Jurkat, Clone E6-1 (cell line): Measurements from ENCODE around the gene CBFA2T3.
A peak's percentile ranks its signal among the peaks of the same experiment; 100 is the strongest.

Source experiments
- DNase-seq: peaks from one replicate; pipeline ENCODE4 v3.0.0-alpha.2; 2011; ENCODE audit warnings: low read depth, low spot score
- H3K4me3 ChIP-seq: 2 replicates; pipeline ENCODE4 v1.5.1; 2011; ENCODE audit warnings: mild to moderate bottlenecking, low read length, control low read depth, moderate library complexity

The CBFA2T3 gene

GRCh38 chr16:88931936-88932335, 45.1 kb downstream of the CBFA2T3 start:
- no peak overlapping the region for H3K4me3 ChIP-seq
- no peak for DNase-seq

- no peak overlapping the region for H3K4me3 ChIP-seq
- DNase-seq, result no peak
These were observed 45.6 kb downstream of the CBFA2T3 start for GRCh38 chr16:88931373-88931900.

DNA sequence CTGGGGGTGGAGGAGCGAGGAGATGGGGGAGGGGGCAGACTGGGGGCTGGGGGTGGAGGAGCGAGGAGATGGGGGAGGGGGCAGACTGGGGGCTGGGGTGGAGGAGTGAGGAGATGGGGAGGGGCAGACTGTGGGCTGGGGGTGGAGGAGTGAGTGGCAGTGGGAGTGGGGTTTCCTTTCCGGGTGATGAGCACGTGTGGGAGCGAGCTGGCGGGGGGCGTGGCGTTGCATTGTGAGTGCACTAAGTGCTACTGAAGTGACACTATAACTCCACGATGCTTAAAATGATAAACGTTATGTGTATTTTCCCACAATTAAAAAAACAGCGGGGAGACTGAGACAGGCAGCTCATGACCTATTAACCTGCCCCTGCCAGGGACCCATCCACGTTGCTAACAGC, 46.3 kb downstream of the CBFA2T3 start:
- no peak overlapping the region for H3K4me3 ChIP-seq

GRCh38 chr16:88929091-88929445, 47.9 kb downstream of the CBFA2T3 start:
- no peak for DNase-seq
- H3K4me3 ChIP-seq, result no peak overlapping the region

More for the DNA sequence above, 46.3 kb downstream of the CBFA2T3 start:
- DNase-seq, result no peak

GRCh38 chr16:88928405-88929090, 48.5 kb downstream of the CBFA2T3 start:
- H3K4me3 ChIP-seq, result no peak overlapping the region
- DNase-seq, result no peak

DNA sequence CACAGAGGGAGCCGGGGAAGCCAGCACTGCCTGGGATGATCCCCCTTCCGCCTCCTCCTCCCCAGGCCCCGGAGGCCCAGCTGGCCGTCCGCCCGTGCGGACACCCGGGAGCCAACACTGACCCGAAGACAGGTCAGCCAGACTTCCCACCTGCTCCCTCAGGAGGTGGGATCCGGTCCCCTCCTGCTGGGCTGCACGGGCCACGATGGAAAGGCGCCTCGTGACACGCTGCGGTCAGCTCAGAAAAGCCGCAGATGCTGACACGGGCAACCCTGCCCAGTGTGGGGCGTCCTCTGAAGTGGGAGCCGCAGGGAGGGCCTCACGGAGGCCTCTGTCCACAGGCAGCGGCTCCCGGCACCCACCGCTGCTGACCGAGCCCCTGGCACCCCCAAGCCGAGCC, 49.3 kb downstream of the CBFA2T3 start:
- DNase-seq, result no peak
- no peak overlapping the region for H3K4me3 ChIP-seq

DNA sequence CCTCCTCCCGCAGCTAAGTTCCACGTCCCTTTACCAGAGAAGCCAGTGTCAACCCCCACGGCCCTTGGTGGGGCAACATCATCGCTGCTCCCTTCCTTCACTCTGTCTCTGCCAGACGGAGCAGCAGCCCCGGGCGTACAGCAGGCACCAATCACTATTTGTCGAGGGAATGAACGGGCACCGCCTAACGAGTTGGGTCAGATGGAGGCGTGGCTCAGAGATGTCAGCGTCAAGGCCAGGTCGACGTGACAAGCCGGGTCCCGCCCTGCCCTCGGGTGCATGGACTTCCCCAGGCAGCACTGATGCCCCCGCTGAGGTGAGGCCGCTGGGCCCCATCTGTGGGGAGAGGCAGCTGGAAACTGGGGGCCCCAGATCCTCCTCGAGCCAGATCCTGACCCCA, 50.0 kb downstream of the CBFA2T3 start:
- no peak overlapping the region for H3K4me3 ChIP-seq
- no peak for DNase-seq

DNA sequence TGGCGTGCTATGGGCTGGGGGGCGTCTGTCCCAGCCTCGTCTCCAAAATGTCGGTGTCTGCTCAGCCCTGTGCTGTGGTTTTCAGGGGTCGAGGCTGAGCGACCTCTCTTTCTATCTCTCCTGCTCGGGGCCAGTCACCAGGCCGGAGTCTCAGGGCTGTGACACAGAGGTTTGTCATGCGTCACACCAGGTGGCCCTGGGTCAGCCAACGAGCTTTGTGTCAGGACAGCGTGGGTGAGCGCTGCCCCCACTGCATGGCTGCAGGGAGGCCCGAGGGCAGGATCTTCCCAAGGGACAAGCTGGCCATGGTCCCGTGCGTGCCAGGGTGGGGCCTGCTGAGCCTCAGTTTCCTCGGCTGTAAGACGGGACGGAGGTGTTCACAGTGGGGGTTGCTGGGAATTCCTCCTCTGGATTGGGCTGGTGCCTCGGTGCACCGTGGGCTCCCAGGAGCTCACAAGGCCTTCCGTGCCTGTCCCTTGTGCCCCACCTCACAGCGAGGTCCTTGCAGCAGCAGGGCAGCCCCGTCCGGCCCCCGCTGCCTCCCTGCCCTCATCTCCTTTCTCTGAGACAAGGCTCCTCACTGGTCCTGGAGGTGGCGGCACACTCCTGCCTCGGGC, 50.5 kb downstream of the CBFA2T3 start:
- no peak overlapping the region for H3K4me3 ChIP-seq

GRCh38 chr16:88925540-88925887, 51.5 kb downstream of the CBFA2T3 start:
- H3K4me3 ChIP-seq, result no peak overlapping the region
- DNase-seq, result no peak

More for the DNA sequence above, 50.5 kb downstream of the CBFA2T3 start:
- no peak for DNase-seq

DNA sequence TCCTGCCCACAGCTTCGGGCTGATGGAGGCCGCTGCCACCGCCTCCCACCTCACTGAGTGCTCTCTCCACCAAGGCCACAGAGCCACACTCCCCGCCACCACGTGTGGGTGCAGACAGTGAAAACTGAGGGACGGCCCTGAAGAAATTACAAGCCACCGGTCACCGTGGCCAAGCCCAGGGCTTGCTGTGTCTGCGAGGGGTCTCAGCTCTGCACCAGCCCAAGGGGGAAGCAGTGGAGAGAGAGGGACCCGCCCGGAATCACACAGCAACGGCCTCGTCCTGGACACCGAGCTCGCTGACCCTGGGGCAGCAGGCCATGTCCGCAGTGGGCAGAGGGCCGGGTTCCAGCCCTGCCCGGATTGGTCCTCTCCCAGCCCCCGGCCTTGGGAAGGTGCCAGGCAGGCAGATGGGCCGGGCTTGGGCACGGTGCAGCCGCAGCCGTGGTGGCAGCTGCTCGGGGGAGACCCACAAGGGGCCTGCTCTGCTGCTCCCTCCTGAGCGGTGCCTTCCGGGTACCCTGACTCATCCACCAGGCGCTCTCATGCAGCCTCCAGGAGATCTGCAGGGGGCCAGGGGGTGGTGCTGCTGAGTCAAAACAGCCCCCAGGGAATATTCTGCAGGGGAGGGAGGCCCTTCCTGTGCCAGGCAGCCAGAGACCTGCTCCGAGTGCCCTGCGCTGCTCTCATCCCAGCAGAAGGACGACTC, 52.0 kb downstream of the CBFA2T3 start:
- DNase-seq, result no peak
- H3K4me3 ChIP-seq, result no peak overlapping the region

- DNase-seq, result no peak
- H3K4me3 ChIP-seq, result no peak overlapping the region
These were observed 52.8 kb downstream of the CBFA2T3 start for GRCh38 chr16:88923926-88924833.

- no peak for DNase-seq
- no peak overlapping the region for H3K4me3 ChIP-seq
These were observed 53.6 kb downstream of the CBFA2T3 start for GRCh38 chr16:88923450-88923849.

GRCh38 chr16:88922826-88923410, 54.1 kb downstream of the CBFA2T3 start:
- no peak overlapping the region for H3K4me3 ChIP-seq
- no peak for DNase-seq

DNA sequence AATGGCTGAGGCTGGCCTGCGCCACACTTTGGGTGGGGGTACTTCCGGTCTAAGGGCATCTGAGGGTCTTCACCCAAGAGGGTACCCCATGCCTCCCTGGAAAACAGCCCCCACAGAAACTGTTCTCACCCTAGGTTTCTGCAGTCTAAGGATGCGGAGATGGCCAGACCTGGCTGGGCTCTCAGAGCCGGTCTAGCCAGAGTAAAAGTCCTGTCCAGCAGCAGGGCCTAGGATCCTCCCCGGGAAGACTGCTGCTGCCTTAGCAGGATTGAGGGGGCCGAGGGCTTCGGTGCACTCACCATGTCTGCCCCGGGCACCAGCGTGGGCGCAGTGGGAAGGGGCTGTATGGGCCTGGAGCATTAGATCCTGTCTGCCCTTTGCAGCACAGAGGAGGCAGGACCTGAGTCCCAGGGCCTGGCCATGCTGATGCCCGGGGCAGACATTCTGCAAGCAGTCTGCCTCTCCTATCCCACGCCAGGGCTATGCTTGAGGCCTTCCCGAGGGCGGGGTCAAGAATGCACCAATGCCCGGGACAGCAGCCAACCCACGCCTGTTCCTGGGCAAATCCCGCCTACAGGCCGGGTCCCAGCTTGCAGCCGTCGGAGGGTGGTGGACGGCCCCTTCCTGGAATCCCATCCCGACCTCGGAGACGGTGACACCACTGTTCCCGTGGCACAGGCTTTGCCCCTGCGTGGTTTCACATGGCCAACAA, 54.7 kb downstream of the CBFA2T3 start:
- H3K4me3 ChIP-seq, result no peak overlapping the region
- no peak for DNase-seq

DNA sequence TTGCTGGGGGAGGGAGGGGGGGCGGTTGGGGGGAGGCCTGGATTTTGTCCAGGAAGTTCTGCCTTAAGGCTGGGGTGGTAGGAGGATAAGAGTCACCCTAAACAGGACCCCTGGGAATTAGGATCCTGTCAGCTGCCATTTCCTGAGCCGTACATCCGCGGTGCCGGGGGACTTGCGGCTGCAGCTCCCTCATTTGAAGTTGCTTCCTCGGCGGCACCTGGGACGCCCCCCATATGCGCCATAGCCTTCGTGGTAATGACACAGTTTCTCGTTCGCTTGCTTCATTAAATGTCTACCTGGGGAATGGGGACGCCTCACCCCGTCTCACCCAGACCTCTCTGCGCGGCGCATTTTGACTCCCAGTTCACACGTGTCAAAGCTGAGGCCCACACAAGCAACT, 55.4 kb downstream of the CBFA2T3 start:
- no peak overlapping the region for H3K4me3 ChIP-seq
- peak; percentile 48 for DNase-seq

DNA sequence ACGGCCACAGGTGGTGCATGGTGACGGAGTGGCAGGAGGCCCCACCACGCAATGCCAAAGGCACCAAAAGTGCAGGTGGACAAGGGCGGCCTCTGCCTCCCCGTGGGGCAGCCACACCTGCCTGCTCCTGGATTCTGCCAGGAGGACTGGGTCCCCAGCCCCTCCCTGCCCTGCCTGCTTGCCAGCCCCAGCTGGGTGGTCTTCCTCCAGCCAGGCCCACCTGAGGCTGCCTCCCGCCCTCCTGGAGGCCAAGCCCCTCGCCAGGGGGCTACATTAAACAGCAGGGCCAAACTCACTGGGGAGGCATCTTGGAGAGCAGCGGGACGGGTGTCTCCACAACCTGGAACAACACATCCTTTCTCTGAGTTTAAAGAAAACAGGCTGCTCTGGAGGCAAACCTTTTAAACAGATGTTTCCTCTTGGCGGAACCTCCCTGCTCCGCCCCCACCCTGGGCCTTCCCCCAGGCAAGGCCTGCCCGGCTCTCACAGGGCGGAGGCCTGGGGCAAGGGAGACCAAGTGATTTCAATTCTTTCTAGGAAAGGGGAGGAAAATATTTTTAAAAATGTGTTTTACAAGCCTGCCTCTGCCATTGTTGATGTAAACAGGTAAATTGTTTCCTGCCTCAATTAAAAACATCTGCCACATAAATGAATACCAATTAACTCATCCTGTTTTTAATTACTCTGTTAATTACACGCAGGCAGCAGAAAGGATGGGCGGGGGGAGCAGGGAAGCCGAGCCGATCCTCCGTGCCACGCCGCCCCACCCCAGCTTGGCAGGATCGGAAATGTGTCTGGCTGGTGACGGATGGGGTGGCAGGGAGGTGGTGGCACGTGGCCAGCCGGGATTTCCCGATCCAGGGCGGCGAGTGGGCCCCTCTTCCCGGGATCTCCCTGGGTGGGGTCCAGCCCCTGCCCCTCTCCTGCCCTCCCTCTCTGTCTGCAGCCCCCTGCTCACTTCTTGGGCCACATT, 56.1 kb downstream of the CBFA2T3 start:
- DNase-seq, result peak; percentile 53
- H3K4me3 ChIP-seq, result no peak overlapping the region

GRCh38 chr16:88919936-88920335, 57.1 kb downstream of the CBFA2T3 start:
- no peak for DNase-seq
- no peak overlapping the region for H3K4me3 ChIP-seq
